Peyer's patch (tissue), 4 donors: ENCODE results near the gene UMODL1.

Source experiments
- POLR2A ChIP-seq, 2 donors: fragments of 450-650 bp; IDR thresholded peaks; one replicate each; pipeline ENCODE4 v1.5.1; 2017; ENCODE audit warnings: antibody characterized with exemption in 2 of 2, mild to moderate bottlenecking in 2 of 2, moderate library complexity in 2 of 2
- TF ChIP-seq, protein P1 (sequence below), 6 experiments: fragments of 450-650 bp in 4 of 6; fragments of 200-600 bp in 2 of 6; sonication (generic) in 1 of 6; IDR thresholded peaks; one replicate each; pipeline ENCODE4 v1.5.1; 2017 to 2019; ENCODE audit warnings: antibody characterized with exemption in 6 of 6, mild to moderate bottlenecking in 3 of 6, moderate library complexity in 1 of 6

DNA sequence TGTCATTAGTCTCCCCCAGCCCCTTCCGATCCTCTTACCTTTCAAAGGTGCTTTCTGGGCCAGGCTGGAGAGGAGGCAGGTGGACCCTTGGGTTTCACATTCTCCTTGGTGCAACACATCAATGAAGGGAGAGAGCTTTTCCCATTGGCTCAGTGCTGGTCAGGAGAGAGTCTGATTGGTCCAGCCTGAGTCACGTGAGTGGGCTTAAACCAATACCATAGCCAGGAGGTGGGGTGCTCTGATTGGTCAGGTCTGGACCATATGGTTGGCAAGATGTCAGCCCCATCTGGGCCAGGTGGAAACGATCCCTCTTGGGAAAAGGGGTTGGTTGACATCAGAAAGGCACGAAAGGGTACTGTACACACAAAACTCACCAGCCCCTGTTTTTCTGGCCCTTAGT, 103.1 kb downstream of the UMODL1 start:
- TF ChIP-seq, protein P1, sequence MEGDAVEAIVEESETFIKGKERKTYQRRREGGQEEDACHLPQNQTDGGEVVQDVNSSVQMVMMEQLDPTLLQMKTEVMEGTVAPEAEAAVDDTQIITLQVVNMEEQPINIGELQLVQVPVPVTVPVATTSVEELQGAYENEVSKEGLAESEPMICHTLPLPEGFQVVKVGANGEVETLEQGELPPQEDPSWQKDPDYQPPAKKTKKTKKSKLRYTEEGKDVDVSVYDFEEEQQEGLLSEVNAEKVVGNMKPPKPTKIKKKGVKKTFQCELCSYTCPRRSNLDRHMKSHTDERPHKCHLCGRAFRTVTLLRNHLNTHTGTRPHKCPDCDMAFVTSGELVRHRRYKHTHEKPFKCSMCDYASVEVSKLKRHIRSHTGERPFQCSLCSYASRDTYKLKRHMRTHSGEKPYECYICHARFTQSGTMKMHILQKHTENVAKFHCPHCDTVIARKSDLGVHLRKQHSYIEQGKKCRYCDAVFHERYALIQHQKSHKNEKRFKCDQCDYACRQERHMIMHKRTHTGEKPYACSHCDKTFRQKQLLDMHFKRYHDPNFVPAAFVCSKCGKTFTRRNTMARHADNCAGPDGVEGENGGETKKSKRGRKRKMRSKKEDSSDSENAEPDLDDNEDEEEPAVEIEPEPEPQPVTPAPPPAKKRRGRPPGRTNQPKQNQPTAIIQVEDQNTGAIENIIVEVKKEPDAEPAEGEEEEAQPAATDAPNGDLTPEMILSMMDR (IDR thresholded peaks at IDR 0.05) = no peak
- TF ChIP-seq POLR2A (IDR thresholded peaks at IDR 0.05) = no peak
